Rectal smooth muscle tissue (tissue), 1 donor: ENCODE measurements around the gene CUBN.

ENCODE experiments used
- H3K27ac ChIP-seq: one replicate; pipeline ENCODE4 v1.7.0; 2013; ENCODE audit warnings: low read depth, low read length, inconsistent platforms
- H3K27me3 ChIP-seq: one replicate; pipeline ENCODE4 v1.7.0; 2013; ENCODE audit warnings: low read length; ENCODE audit not compliant: control insufficient read depth, insufficient read depth
- H3K36me3 ChIP-seq: one replicate; pipeline ENCODE4 v1.7.0; 2013; ENCODE audit warnings: low read length; ENCODE audit not compliant: control insufficient read depth, insufficient read depth
- H3K4me1 ChIP-seq: one replicate; pipeline ENCODE4 v1.7.0; 2013; ENCODE audit warnings: low read length; ENCODE audit not compliant: control insufficient read depth, insufficient read depth
- H3K4me3 ChIP-seq: one replicate; pipeline ENCODE4 v1.7.0; 2013; ENCODE audit warnings: low read length
- H3K9ac ChIP-seq: one replicate; pipeline ENCODE4 v1.7.0; 2013; ENCODE audit warnings: low read length

CUBN gene

GRCh38 chr10:16814012-16814411 is 315.6 kb downstream of the CUBN start:
- Histone ChIP-seq H3K9ac (no peak overlapping the region), H3K27me3 (no peaks in the 10 kb centered on the region), H3K4me3 (no peak overlapping the region), H3K27ac (no peak overlapping the region), H3K4me1 (peaks cover 4% of the 10 kb centered on the region), H3K36me3 (no peaks in the 10 kb centered on the region)

- Histone ChIP-seq H3K27ac (no peak overlapping the region), H3K36me3 (no peaks in the 10 kb centered on the region), H3K4me1 (peaks cover 4% of the 10 kb centered on the region)
Observed at GRCh38 chr10:16812676-16813075, 316.9 kb downstream of the CUBN start.

GRCh38 chr10:16811765-16812164 is 317.8 kb downstream of the CUBN start:
- no peak overlapping the region for H3K27ac ChIP-seq
- no peak overlapping the region for H3K9ac ChIP-seq
- H3K4me3 ChIP-seq = no peak overlapping the region
- H3K4me1 ChIP-seq = peaks cover 4% of the 10 kb centered on the region
- no peaks in the 10 kb centered on the region for H3K27me3 ChIP-seq
- no peaks in the 10 kb centered on the region for H3K36me3 ChIP-seq

More at GRCh38 chr10:16812676-16813075, 316.9 kb downstream of the CUBN start:
- Histone ChIP-seq H3K27me3 (no peaks in the 10 kb centered on the region), H3K9ac (no peak overlapping the region), H3K4me3 (no peak overlapping the region)

GRCh38 chr10:16811292-16811691 is 318.3 kb downstream of the CUBN start:
- H3K27me3 ChIP-seq = no peaks in the 10 kb centered on the region
- H3K4me1 ChIP-seq = peaks cover 3% of the 10 kb centered on the region
- H3K36me3 ChIP-seq = no peaks in the 10 kb centered on the region
- H3K4me3 ChIP-seq = no peak overlapping the region
- no peak overlapping the region for H3K9ac ChIP-seq
- no peak overlapping the region for H3K27ac ChIP-seq

GRCh38 chr10:16809074-16809718 is 320.4 kb downstream of the CUBN start:
- no peak overlapping the region for H3K4me3 ChIP-seq
- no peak overlapping the region for H3K9ac ChIP-seq
- H3K27me3 ChIP-seq = no peaks in the 10 kb centered on the region
- no peak overlapping the region for H3K27ac ChIP-seq
- no peaks in the 10 kb centered on the region for H3K4me1 ChIP-seq
- no peaks in the 10 kb centered on the region for H3K36me3 ChIP-seq

GRCh38 chr10:16804123-16804522 is 325.5 kb downstream of the CUBN start:
- Histone ChIP-seq H3K9ac (no peak overlapping the region), H3K27ac (no peak overlapping the region), H3K27me3 (no peaks in the 10 kb centered on the region), H3K36me3 (no peaks in the 10 kb centered on the region), H3K4me3 (no peak overlapping the region), H3K4me1 (no peaks in the 10 kb centered on the region)

GRCh38 chr10:16803464-16803863 is 326.1 kb downstream of the CUBN start:
- no peaks in the 10 kb centered on the region for H3K27me3 ChIP-seq
- H3K4me1 ChIP-seq = no peaks in the 10 kb centered on the region
- H3K9ac ChIP-seq = no peak overlapping the region
- no peaks in the 10 kb centered on the region for H3K36me3 ChIP-seq
- no peak overlapping the region for H3K27ac ChIP-seq
- no peak overlapping the region for H3K4me3 ChIP-seq

- Histone ChIP-seq H3K4me3 (no peak overlapping the region), H3K4me1 (no peaks in the 10 kb centered on the region), H3K36me3 (no peaks in the 10 kb centered on the region), H3K27me3 (no peaks in the 10 kb centered on the region), H3K9ac (no peak overlapping the region), H3K27ac (no peak overlapping the region)
Observed at GRCh38 chr10:16799621-16800020, 330.0 kb downstream of the CUBN start.

- Histone ChIP-seq H3K27me3 (no peaks in the 10 kb centered on the region), H3K36me3 (no peaks in the 10 kb centered on the region), H3K27ac (no peak overlapping the region), H3K9ac (no peak overlapping the region), H3K4me1 (no peaks in the 10 kb centered on the region), H3K4me3 (no peak overlapping the region)
Observed at GRCh38 chr10:16798571-16798970, 331.0 kb downstream of the CUBN start.

GRCh38 chr10:16795410-16796073 is 334.1 kb downstream of the CUBN start:
- no peaks in the 10 kb centered on the region for H3K4me1 ChIP-seq
- H3K27ac ChIP-seq = no peak overlapping the region
- no peaks in the 10 kb centered on the region for H3K36me3 ChIP-seq
- H3K27me3 ChIP-seq = no peaks in the 10 kb centered on the region
- H3K9ac ChIP-seq = no peak overlapping the region
- no peak overlapping the region for H3K4me3 ChIP-seq

GRCh38 chr10:16794005-16794404 is 335.6 kb downstream of the CUBN start:
- Histone ChIP-seq H3K4me1 (no peaks in the 10 kb centered on the region), H3K36me3 (no peaks in the 10 kb centered on the region), H3K9ac (no peak overlapping the region), H3K27me3 (no peaks in the 10 kb centered on the region), H3K4me3 (no peak overlapping the region), H3K27ac (no peak overlapping the region)

- H3K36me3 ChIP-seq = no peaks in the 10 kb centered on the region
- H3K27ac ChIP-seq = no peak overlapping the region
- no peaks in the 10 kb centered on the region for H3K27me3 ChIP-seq
- H3K9ac ChIP-seq = no peak overlapping the region
- H3K4me1 ChIP-seq = no peaks in the 10 kb centered on the region
- no peak overlapping the region for H3K4me3 ChIP-seq
Observed at GRCh38 chr10:16792675-16793074, 336.9 kb downstream of the CUBN start.

- no peaks in the 10 kb centered on the region for H3K36me3 ChIP-seq
- no peak overlapping the region for H3K27ac ChIP-seq
- H3K27me3 ChIP-seq = no peaks in the 10 kb centered on the region
- H3K4me3 ChIP-seq = no peak overlapping the region
- no peak overlapping the region for H3K9ac ChIP-seq
- no peaks in the 10 kb centered on the region for H3K4me1 ChIP-seq
Observed at GRCh38 chr10:16789765-16790164, 339.8 kb downstream of the CUBN start.
